Measurements from ENCODE around the gene CSNK1G3. TPM values are rescaled to one million over a fixed set of nuclear protein-coding genes. Genes with fewer than 3 reads are reported as not detected.
A peak's percentile ranks its signal among the peaks of the same experiment; 100 is the strongest.
"Not testable (repeated sequence)": the region's sequence is repeated elsewhere in the genome, so short reads cannot be mapped to it uniquely, and the experiment has no call there.

CSNK1G3 gene
- polyA plus RNA-seq, 1 donor (not counting 4 experiments of a cell fraction or from before 2014, with no cell fraction given) = 34.0 TPM

GRCh38 chr5:123486951-123487655 lies 24.9 kb upstream of the CSNK1G3 start:
- Histone ChIP-seq H4K20me1 (ENCODE audit: control insufficient read depth, extremely low read depth, insufficient read depth, low read length) (no peaks in the 10 kb centered on the region), H3K27me3 (ENCODE audit: control insufficient read depth, extremely low read depth, insufficient read depth, low read length) (no peaks in the 10 kb centered on the region), H3K9me3 (ENCODE audit: control insufficient read depth, low read depth, low read length) (no peaks in the 10 kb centered on the region), H3K4me2 (ENCODE audit: control insufficient read depth, extremely low read depth, insufficient read depth, low read depth, low read length) (no peak overlapping the region), H3K4me1 (ENCODE audit: control insufficient read depth, extremely low read depth, insufficient read depth, low read length) (peaks cover 2% of the 10 kb centered on the region), H3K9ac (ENCODE audit: control insufficient read depth, extremely low read depth, insufficient read depth, low read length) (no peak overlapping the region), H3K9me1 (ENCODE audit: control insufficient read depth, extremely low read depth, insufficient read depth, low read length) (no peaks in the 10 kb centered on the region), H2AFZ (ENCODE audit: control insufficient read depth, low read length) (no peak overlapping the region), H3K36me3 (ENCODE audit: control insufficient read depth in 2 of 2, extremely low read depth in 1 of 2, insufficient read depth in 2 of 2, low read length in 2 of 2) (no peaks in the 10 kb centered on the region), H3K79me2 (ENCODE audit: control insufficient read depth, insufficient read depth, low read length) (no peaks in the 10 kb centered on the region), H3K4me3 (ENCODE audit: control insufficient read depth in 2 of 3, extremely low read depth in 1 of 3, insufficient read depth in 2 of 3, low read depth in 1 of 3, low read length in 3 of 3) (no peak overlapping the region), H3K27ac (ENCODE audit: control insufficient read depth, insufficient read depth, low read length) (no peak overlapping the region)
- dilution Hi-C loops (cut with MboI; ENCODE audit: extremely low pct_ligation_motif_present, low sequenced_read_pairs) = no loop called here
- TF ChIP-seq, protein P1, sequence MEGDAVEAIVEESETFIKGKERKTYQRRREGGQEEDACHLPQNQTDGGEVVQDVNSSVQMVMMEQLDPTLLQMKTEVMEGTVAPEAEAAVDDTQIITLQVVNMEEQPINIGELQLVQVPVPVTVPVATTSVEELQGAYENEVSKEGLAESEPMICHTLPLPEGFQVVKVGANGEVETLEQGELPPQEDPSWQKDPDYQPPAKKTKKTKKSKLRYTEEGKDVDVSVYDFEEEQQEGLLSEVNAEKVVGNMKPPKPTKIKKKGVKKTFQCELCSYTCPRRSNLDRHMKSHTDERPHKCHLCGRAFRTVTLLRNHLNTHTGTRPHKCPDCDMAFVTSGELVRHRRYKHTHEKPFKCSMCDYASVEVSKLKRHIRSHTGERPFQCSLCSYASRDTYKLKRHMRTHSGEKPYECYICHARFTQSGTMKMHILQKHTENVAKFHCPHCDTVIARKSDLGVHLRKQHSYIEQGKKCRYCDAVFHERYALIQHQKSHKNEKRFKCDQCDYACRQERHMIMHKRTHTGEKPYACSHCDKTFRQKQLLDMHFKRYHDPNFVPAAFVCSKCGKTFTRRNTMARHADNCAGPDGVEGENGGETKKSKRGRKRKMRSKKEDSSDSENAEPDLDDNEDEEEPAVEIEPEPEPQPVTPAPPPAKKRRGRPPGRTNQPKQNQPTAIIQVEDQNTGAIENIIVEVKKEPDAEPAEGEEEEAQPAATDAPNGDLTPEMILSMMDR (optimal IDR thresholded peaks at IDR 0.05 in 1 of 3, IDR thresholded peaks at IDR 0.05 in 1 of 3, conservative IDR thresholded peaks at IDR 0.05 in 1 of 3; ENCODE audit: extremely low read depth in 1 of 3, insufficient read depth in 2 of 3, low read length in 3 of 3) = no peak
- DNase-seq (ENCODE audit: low read depth, low spot score) (no peak), FAIRE-seq (peak; percentile 61)

GRCh38 chr5:123490974-123491373 lies 21.0 kb upstream of the CSNK1G3 start:
- Histone ChIP-seq H3K4me1 (ENCODE audit: control insufficient read depth, extremely low read depth, insufficient read depth, low read length) (peaks cover 5% of the 10 kb centered on the region), H3K4me2 (ENCODE audit: control insufficient read depth, extremely low read depth, insufficient read depth, low read depth, low read length) (no peak overlapping the region), H3K79me2 (ENCODE audit: control insufficient read depth, insufficient read depth, low read length) (no peaks in the 10 kb centered on the region), H3K9ac (ENCODE audit: control insufficient read depth, extremely low read depth, insufficient read depth, low read length) (no peak overlapping the region), H3K9me1 (ENCODE audit: control insufficient read depth, extremely low read depth, insufficient read depth, low read length) (no peaks in the 10 kb centered on the region), H3K27ac (ENCODE audit: control insufficient read depth, insufficient read depth, low read length) (no peak overlapping the region), H4K20me1 (ENCODE audit: control insufficient read depth, extremely low read depth, insufficient read depth, low read length) (no peaks in the 10 kb centered on the region), H3K4me3 (ENCODE audit: control insufficient read depth in 2 of 3, extremely low read depth in 1 of 3, insufficient read depth in 2 of 3, low read depth in 1 of 3, low read length in 3 of 3) (no peak overlapping the region), H3K36me3 (ENCODE audit: control insufficient read depth in 2 of 2, extremely low read depth in 1 of 2, insufficient read depth in 2 of 2, low read length in 2 of 2) (no peaks in the 10 kb centered on the region), H3K27me3 (ENCODE audit: control insufficient read depth, extremely low read depth, insufficient read depth, low read length) (no peaks in the 10 kb centered on the region), H3K9me3 (ENCODE audit: control insufficient read depth, low read depth, low read length) (no peaks in the 10 kb centered on the region), H2AFZ (ENCODE audit: control insufficient read depth, low read length) (no peak overlapping the region)
- no peak for TF ChIP-seq EZH2 (IDR thresholded peaks at IDR 0.05; ENCODE audit: low read length)
- TF ChIP-seq, protein P1 (optimal IDR thresholded peaks at IDR 0.05 in 1 of 3, IDR thresholded peaks at IDR 0.05 in 1 of 3, conservative IDR thresholded peaks at IDR 0.05 in 1 of 3; ENCODE audit: extremely low read depth in 1 of 3, insufficient read depth in 2 of 3, low read length in 3 of 3) = no peak
- FAIRE-seq (no peak), DNase-seq (ENCODE audit: low read depth, low spot score) (no peak)
- dilution Hi-C loops (cut with MboI; ENCODE audit: extremely low pct_ligation_motif_present, low sequenced_read_pairs) = no loop called here

DNA sequence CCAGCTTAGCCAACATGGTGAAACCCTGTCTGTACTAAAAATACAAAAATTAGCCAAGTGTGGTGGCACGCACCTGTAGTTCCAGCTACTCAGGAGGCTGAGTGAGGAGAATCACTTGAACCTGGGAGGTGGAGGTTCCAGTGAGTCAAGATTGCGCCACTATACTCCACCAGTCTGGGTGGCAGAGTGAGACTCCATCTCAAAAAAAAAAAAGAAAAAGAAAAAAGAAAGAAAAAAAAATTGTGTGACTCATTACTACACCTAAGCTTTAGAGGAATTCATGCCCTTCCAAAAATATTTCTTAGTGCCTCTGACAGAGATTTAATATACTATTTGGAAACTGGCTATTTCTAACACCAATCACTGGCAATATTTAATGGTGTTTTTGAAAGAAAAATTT lies 16.8 kb upstream of the CSNK1G3 start:
- H3K9me1 ChIP-seq (ENCODE audit: control insufficient read depth, extremely low read depth, insufficient read depth, low read length); H2AFZ ChIP-seq (ENCODE audit: control insufficient read depth, low read length); H3K79me2 ChIP-seq (ENCODE audit: control insufficient read depth, insufficient read depth, low read length); dilution Hi-C loops (cut with MboI; ENCODE audit: extremely low pct_ligation_motif_present, low sequenced_read_pairs); H3K27ac ChIP-seq (ENCODE audit: control insufficient read depth, insufficient read depth, low read length); H3K36me3 ChIP-seq (ENCODE audit: control insufficient read depth in 2 of 2, extremely low read depth in 1 of 2, insufficient read depth in 2 of 2, low read length in 2 of 2); FAIRE-seq; H3K4me3 ChIP-seq (ENCODE audit: control insufficient read depth in 2 of 3, extremely low read depth in 1 of 3, insufficient read depth in 2 of 3, low read depth in 1 of 3, low read length in 3 of 3); H4K20me1 ChIP-seq (ENCODE audit: control insufficient read depth, extremely low read depth, insufficient read depth, low read length); H3K9me3 ChIP-seq (ENCODE audit: control insufficient read depth, low read depth, low read length); H3K4me2 ChIP-seq (ENCODE audit: control insufficient read depth, extremely low read depth, insufficient read depth, low read depth, low read length); H3K9ac ChIP-seq (ENCODE audit: control insufficient read depth, extremely low read depth, insufficient read depth, low read length); H3K27me3 ChIP-seq (ENCODE audit: control insufficient read depth, extremely low read depth, insufficient read depth, low read length); DNase-seq (ENCODE audit: low read depth, low spot score): not testable (repeated sequence)
- H3K4me1 ChIP-seq (ENCODE audit: control insufficient read depth, extremely low read depth, insufficient read depth, low read length) = peaks cover 15% of the 10 kb centered on the region

Data from keratinocyte (primary cell).